K562 (cell line): ENCODE measurements around the gene PRIM1. TPM values are rescaled to one million over a fixed set of nuclear protein-coding genes. Genes with fewer than 3 reads are reported as not detected.

Source experiments
- ATAC-seq: fragments of 200-7000 bp; cut with Tn5 transposase; 3 replicates; pipeline ENCODE4 v1.9.1; 2020; ENCODE audit warnings: moderate library complexity
- BruUV-seq: library from RNA; stranded (reverse); fragments of 400-500 nt; replicated peaks from 2 replicates; lab custom pipeline; 2021; lab: Mats Ljungman, UMichigan
- CTCF ChIA-PET: fragments of 300-600 bp; formaldehyde crosslinking; extraction: SDS; loops from one replicate; lab custom pipeline; 2021; ENCODE audit warnings: low intra/inter-chr PET ratio; lab: Yijun Ruan, JAX
- POLR2A ChIA-PET: fragments of 300-600, 350-650 bp; sonication (Branson Sonifier 250); formaldehyde crosslinking; extraction: SDS; loops from one replicate; lab custom pipeline; 2021; ENCODE audit warnings: antibody characterized with exemption, inconsistent platforms; lab: Yijun Ruan, JAX
- DNase-seq, 4 experiments: peaks; one replicate each; pipeline versions ENCODE4 v3.0.0 to v3.0.0-alpha.2; 2011 to 2018; ENCODE audit warnings: low spot score in 3 of 4, mixed read lengths in 3 of 4; ENCODE audit errors: extremely low read depth in 1 of 4
- FAIRE-seq: peaks from 2 replicates; lab custom pipeline; 2011; peaks lifted over from hg19 to GRCh38; lab: Jason Lieb, UNC
- H2AFZ ChIP-seq: 2 replicates; pipeline ENCODE4 v1.6.0; 2011; ENCODE audit warnings: low read depth, low read length, control low read depth, inconsistent platforms
- H3K27ac ChIP-seq: fragments of 200-600 bp; 3 replicates; pipeline ENCODE4 v1.8.0; 2011; ENCODE audit warnings: low read depth, mild to moderate bottlenecking, control low read depth, inconsistent platforms, low read length, moderate library complexity, mixed read lengths; ENCODE audit errors: extremely low read depth
- H3K27me3 ChIP-seq, 2 experiments: fragments of 300-600 bp in 1 of 2; 2 replicates in 1 of 2; 3 replicates in 1 of 2; pipeline versions ENCODE4 v1.6.0 to v1.8.0; 2011; ENCODE audit warnings: inconsistent platforms in 2 of 2, low read length in 2 of 2, mild to moderate bottlenecking in 1 of 2, mixed read lengths in 1 of 2, moderate library complexity in 1 of 2; ENCODE audit not compliant: control insufficient read depth in 2 of 2, insufficient read depth in 2 of 2
- H3K36me3 ChIP-seq: fragments of 300-600 bp; 3 replicates; pipeline ENCODE4 v1.8.0; 2011; ENCODE audit warnings: mild to moderate bottlenecking, low read length, inconsistent platforms; ENCODE audit not compliant: control insufficient read depth, insufficient read depth
- H3K4me1 ChIP-seq, 2 experiments: fragments of 200-600 bp in 1 of 2; replicated peaks in 1 of 2; 2 replicates in 1 of 2; 3 replicates in 1 of 2; pipeline versions ENCODE4 v1.5.1 to v1.8.0; 2011; ENCODE audit warnings: inconsistent platforms in 2 of 2, low read length in 2 of 2, mild to moderate bottlenecking in 1 of 2, mixed read lengths in 1 of 2, moderate library complexity in 1 of 2; ENCODE audit not compliant: control insufficient read depth in 2 of 2, insufficient read depth in 2 of 2
- H3K4me2 ChIP-seq: 2 replicates; pipeline ENCODE4 v1.6.1; 2011; ENCODE audit warnings: low read length, control low read depth, inconsistent platforms, mixed read lengths; ENCODE audit not compliant: insufficient read depth
- H3K4me3 ChIP-seq: fragments of 200-600 bp; sonication (generic), shearing (Covaris generic); 2 replicates; pipeline ENCODE4 v1.5.1; 2016; ENCODE audit warnings: control low read depth, inconsistent platforms
- H3K79me2 ChIP-seq: fragments of 200-600 bp; 3 replicates; pipeline ENCODE4 v1.8.0; 2011; ENCODE audit warnings: low read length, inconsistent platforms; ENCODE audit not compliant: control insufficient read depth, insufficient read depth
- H3K9ac ChIP-seq, 2 experiments: 2 replicates each; pipeline versions ENCODE4 v1.6.0 to v1.6.1; 2011; ENCODE audit warnings: low read depth in 2 of 2, low read length in 2 of 2, control low read depth in 1 of 2, inconsistent platforms in 1 of 2, mild to moderate bottlenecking in 1 of 2, mixed read lengths in 1 of 2; ENCODE audit not compliant: insufficient read depth in 1 of 2
- H3K9me1 ChIP-seq: one replicate; pipeline ENCODE4 v1.6.0; 2011; ENCODE audit warnings: inconsistent platforms, mild to moderate bottlenecking, low read length, moderate library complexity; ENCODE audit not compliant: control insufficient read depth, insufficient read depth
- H3K9me3 ChIP-seq: replicated peaks from 2 replicates; pipeline ENCODE4 v1.5.1; 2011; ENCODE audit warnings: low read depth, low read length, inconsistent platforms; ENCODE audit not compliant: control insufficient read depth, insufficient read depth
- H4K20me1 ChIP-seq: replicated peaks from 2 replicates; pipeline ENCODE4 v1.6.1; 2011; ENCODE audit warnings: low read length, inconsistent platforms, mixed read lengths; ENCODE audit not compliant: control insufficient read depth, insufficient read depth
- KAT7 ChIP-seq: sonication (generic); formaldehyde crosslinking; IDR thresholded peaks from 2 replicates; pipeline ENCODE4 v1.8.0; 2022; ENCODE audit warnings: missing genetic modification reagents, mild to moderate bottlenecking, borderline replicate concordance
- RBFOX2 ChIP-seq: fragments of 200-400 bp; formaldehyde crosslinking; IDR thresholded peaks from 2 replicates; pipeline ENCODE4 v1.6.1; 2017; ENCODE audit warnings: low read depth, mild to moderate bottlenecking, low read length, moderate library complexity
- whole genome bisulfite sequencing: fragments of 100-300 bp; shearing (Covaris generic); methylation state at CpG from one replicate; pipeline ENCODE4 v1.1.6; 2016; ENCODE audit warnings: low coverage, mixed read lengths; ENCODE audit not compliant: insufficient coverage; ENCODE audit errors: missing lambda C conversion rate; 5-methylcytosine and 5-hydroxymethylcytosine counted together
- in situ Hi-C: fragments of 300-500 bp; cut with MboI; formaldehyde crosslinking; loops from 4 replicates; pipeline ENCODE4 v1.15.0; 2018; ENCODE audit warnings: inconsistent platforms, mixed read lengths
- intact Hi-C: fragments of 100-400 bp; cut with micrococcal nuclease; formaldehyde crosslinking; loops from 2 replicates; pipeline ENCODE4 v1.14.2; 2022
- polyA plus RNA-seq, 8 experiments: library from polyadenylated mRNA; depleted of rRNA in 4 of 8; stranded (reverse) in 5 of 8; unstranded in 3 of 8; fragments of >200 nt; fragmentation: Nextera tagmentation in 2 of 8; fragmentation: Illumina TruSeq in 1 of 8; extraction: Ambion mirVana in 2 of 8; extraction: Trizol in 1 of 8; gene quantifications; 2 replicates each; pipeline versions ENCODE4 v1.2.1 to v1.2.3, GENCODE V29; 2011 to 2014; ENCODE audit warnings: inconsistent platforms in 1 of 8, missing spikeins in 1 of 8
- total RNA-seq, 7 experiments: library from RNA; depleted of rRNA in 6 of 7; stranded (reverse); fragments of >200 nt in 6 of 7; fragmentation: Illumina TruSeq in 2 of 7; extraction: Trizol in 2 of 7; gene quantifications; 2 replicates each; pipeline versions ENCODE4 v1.2.1 to v1.2.3, GENCODE V29; 2011 to 2021; ENCODE audit warnings: low replicate concordance in 1 of 7
- TF ChIP-seq, protein P1 (sequence below): sonication (generic); formaldehyde crosslinking; IDR thresholded peaks from 2 replicates; pipeline ENCODE4 v1.8.1; 2022; ENCODE audit warnings: missing genetic modification reagents

The PRIM1 gene
- total and polyA plus RNA-seq, 9 of the 15 experiments (the other 6 are each of a cell fraction or from before 2014, with no cell fraction given): 67.2 to 179 (median 140) TPM

DNA sequence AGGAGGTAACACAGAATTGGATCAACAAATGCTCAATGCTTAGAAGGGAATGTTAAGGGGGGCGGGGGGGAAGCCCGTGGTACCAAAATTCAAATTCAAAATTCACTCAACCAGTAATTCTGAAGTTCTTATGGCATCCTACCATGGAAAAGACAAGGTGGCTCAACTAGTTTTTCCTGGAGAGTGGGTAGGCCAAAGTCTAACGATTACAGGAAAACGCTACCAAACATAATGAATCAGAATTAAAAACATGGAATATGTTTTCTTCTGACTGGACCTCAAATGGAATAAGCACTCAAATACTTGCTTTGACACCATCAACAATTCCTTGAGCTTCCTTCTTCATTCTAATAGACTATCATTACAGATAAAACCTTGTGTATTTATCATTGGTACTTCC lies 29.3 kb downstream of the PRIM1 start:
- H3K9me1 ChIP-seq: peaks cover 28% of the 10 kb centered on the region
- H3K9me3 ChIP-seq: no peaks in the 10 kb centered on the region
- H3K4me3 ChIP-seq: peak overlapping the region; percentile 89
- H3K4me1 ChIP-seq: peaks cover 28 to 44% of the 10 kb centered on the region in 2 experiments
- peak overlapping the region; percentile 37; the same call in 1 of the 3 replicates for H3K27ac ChIP-seq
- TF ChIP-seq RBFOX2 (peak; percentile 47), KAT7 (CRISPR knock-in tag) (0 out of 2 replicates have a peak, but pooled peaks have one; percentile 62)
- TF ChIP-seq, protein P1, sequence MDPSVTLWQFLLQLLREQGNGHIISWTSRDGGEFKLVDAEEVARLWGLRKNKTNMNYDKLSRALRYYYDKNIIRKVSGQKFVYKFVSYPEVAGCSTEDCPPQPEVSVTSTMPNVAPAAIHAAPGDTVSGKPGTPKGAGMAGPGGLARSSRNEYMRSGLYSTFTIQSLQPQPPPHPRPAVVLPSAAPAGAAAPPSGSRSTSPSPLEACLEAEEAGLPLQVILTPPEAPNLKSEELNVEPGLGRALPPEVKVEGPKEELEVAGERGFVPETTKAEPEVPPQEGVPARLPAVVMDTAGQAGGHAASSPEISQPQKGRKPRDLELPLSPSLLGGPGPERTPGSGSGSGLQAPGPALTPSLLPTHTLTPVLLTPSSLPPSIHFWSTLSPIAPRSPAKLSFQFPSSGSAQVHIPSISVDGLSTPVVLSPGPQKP (CRISPR knock-in tag): no peak
- POLR2A ChIA-PET: interaction anchor here (0.8 to 2.0 kb wide), 7 partner anchors 9 to 86 kb away, joined by 3 to 15 read pairs (median 6); partner anchors contain the start of gene ATP5F1B
- intact Hi-C loops: no loop called here
- H3K4me2 ChIP-seq: peak overlapping the region; percentile 99
- H4K20me1 ChIP-seq: peaks cover 48% of the 10 kb centered on the region
- in situ Hi-C loops: loop anchor here (10.0 kb wide), 1 partner anchor 78 kb away; the partner anchor contains the start of gene ATP5F1B
- H2AFZ ChIP-seq: no peak overlapping the region
- 10% methylated on average over 4 of the region's 4 CpGs for WGBS
- H3K79me2 ChIP-seq: peaks cover 73% of the 10 kb centered on the region
- ATAC-seq: no peak
- peak overlapping the region; percentile 46 to 100 for H3K9ac ChIP-seq
- H3K27me3 ChIP-seq: no peaks in the 10 kb centered on the region
- H3K36me3 ChIP-seq: peaks cover 73% of the 10 kb centered on the region
- CTCF ChIA-PET: no interaction called here
- no peak for DNase-seq
- BruUV-seq: no TSS peak
- FAIRE-seq: no peak
